Large intestine (tissue), 3 donors: Measurements from ENCODE around the gene CLCN2. TPM values are rescaled to one million over a fixed set of nuclear protein-coding genes. Genes with fewer than 3 reads are reported as not detected.

Experiments
- DNase-seq, 2 donors: peaks; one replicate each; pipeline versions ENCODE4 v3.0.0 to v3.0.0-alpha.2; 2013
- H3K27ac ChIP-seq: one replicate; pipeline ENCODE4 v1.5.1; 2013; ENCODE audit warnings: low read length
- H3K27me3 ChIP-seq: 2 replicates; pipeline ENCODE4 v1.6.1; 2013; ENCODE audit warnings: low read length; ENCODE audit not compliant: control insufficient read depth, insufficient read depth
- H3K36me3 ChIP-seq: 2 replicates; pipeline ENCODE4 v1.6.1; 2013; ENCODE audit warnings: low read length; ENCODE audit not compliant: control insufficient read depth, insufficient read depth
- H3K4me1 ChIP-seq: one replicate; pipeline ENCODE4 v1.6.1; 2013; ENCODE audit warnings: low read length; ENCODE audit not compliant: control insufficient read depth, insufficient read depth
- H3K4me3 ChIP-seq: one replicate; pipeline ENCODE4 v1.5.1; 2013; ENCODE audit warnings: low read length
- H3K9me3 ChIP-seq: one replicate; pipeline ENCODE4 v1.6.1; 2013; ENCODE audit warnings: mild to moderate bottlenecking, low read depth, low read length, moderate library complexity; ENCODE audit not compliant: control insufficient read depth
- WGBS: methylation state at CpG from one replicate; pipeline ENCODE4 v1.1.5; 2013; ENCODE audit warnings: low lambda C conversion rate; ENCODE audit not compliant: insufficient coverage; 5-methylcytosine and 5-hydroxymethylcytosine counted together
- polyA plus RNA-seq: library from polyadenylated mRNA; unstranded; fragments of 120-200 nt; gene quantifications from one replicate; pipeline ENCODE4 v1.2.1, GENCODE V29; 2013

Gene CLCN2
- polyA plus RNA-seq, 1 donor, result 27.5 TPM

DNA sequence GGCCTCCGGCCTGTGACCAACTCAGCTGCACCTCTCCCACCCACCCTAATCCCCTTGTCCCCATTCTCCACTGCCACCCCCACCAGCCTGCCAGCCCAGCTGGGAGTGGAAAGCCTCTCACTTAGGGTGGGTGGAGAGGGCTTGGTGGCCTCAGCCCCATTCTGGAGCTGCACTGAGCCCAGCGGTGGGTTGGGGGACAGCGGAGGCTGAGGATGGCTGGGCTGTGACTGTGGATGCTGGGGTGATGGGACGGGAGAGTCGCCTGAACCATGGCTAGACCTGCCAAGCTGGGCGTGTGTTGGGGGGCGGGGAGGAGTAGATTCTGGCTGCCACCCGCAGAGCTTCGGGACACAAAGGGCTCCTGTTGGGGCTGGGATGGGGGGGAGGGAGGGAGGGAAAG is 1.8 kb downstream of the CLCN2 start:
- H3K4me1 ChIP-seq, result peaks cover 24% of the 10 kb centered on the region
- peaks cover 44% of the 10 kb centered on the region for H3K36me3 ChIP-seq
- WGBS, result no CpG with 5 or more reads among the region's 9 CpGs
- DNase-seq, result no peak
- no peaks in the 10 kb centered on the region for H3K27me3 ChIP-seq
- no peak overlapping the region for H3K27ac ChIP-seq
- no peaks in the 10 kb centered on the region for H3K9me3 ChIP-seq
- no peak overlapping the region for H3K4me3 ChIP-seq

- Histone ChIP-seq H3K36me3 (peaks cover 44% of the 10 kb centered on the region), H3K9me3 (no peaks in the 10 kb centered on the region), H3K4me3 (no peak overlapping the region), H3K4me1 (peaks cover 22% of the 10 kb centered on the region), H3K27ac (no peak overlapping the region), H3K27me3 (no peaks in the 10 kb centered on the region)
- DNase-seq, result no peak
- WGBS, result no CpG with 5 or more reads among the region's 14 CpGs
Observed at GRCh38 chr3:184358921-184359350, 2.5 kb downstream of the CLCN2 start.

DNA sequence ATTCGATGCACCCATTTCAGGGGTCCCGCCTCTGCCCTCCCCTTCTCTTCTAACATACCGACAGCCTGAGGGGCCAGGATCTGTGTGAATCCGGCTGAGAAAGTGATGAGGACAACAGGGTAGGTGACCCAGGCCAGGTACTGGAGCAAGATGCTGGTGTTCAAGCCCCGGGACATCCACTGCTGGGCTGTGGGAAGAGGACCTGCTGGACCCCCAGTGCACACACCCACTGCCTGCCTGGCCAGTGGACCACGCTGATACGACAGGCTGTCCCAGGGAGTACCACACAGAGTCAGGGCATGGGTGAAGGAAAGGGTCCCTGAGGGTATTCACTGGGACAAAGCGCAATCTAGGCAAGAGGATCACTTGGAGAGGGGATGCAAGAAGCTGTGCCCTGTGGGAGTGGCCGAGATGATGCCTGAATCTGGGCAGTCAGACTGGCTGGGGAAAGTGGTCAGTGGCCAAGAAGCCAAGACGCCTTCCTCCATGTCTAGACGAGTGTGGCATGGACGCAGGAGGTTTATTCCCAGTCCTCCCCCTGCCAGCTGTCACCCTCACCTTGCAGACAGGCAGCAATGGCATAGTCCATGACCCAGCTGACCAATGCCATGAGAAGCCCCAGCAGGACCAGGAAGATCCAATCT is 3.2 kb downstream of the CLCN2 start:
- H3K36me3 ChIP-seq, result peaks cover 51% of the 10 kb centered on the region

GRCh38 chr3:184357248-184358123 is 3.9 kb downstream of the CLCN2 start:
- peaks cover 58% of the 10 kb centered on the region for H3K36me3 ChIP-seq

More for the DNA sequence above, 3.2 kb downstream of the CLCN2 start:
- peaks cover 26% of the 10 kb centered on the region for H3K4me1 ChIP-seq
- no peak for DNase-seq
- no peaks in the 10 kb centered on the region for H3K9me3 ChIP-seq
- 100% methylated on average over 1 of the region's 12 CpGs for WGBS
- no peaks in the 10 kb centered on the region for H3K27me3 ChIP-seq
- H3K27ac ChIP-seq, result no peak overlapping the region
- H3K4me3 ChIP-seq, result no peak overlapping the region

DNA sequence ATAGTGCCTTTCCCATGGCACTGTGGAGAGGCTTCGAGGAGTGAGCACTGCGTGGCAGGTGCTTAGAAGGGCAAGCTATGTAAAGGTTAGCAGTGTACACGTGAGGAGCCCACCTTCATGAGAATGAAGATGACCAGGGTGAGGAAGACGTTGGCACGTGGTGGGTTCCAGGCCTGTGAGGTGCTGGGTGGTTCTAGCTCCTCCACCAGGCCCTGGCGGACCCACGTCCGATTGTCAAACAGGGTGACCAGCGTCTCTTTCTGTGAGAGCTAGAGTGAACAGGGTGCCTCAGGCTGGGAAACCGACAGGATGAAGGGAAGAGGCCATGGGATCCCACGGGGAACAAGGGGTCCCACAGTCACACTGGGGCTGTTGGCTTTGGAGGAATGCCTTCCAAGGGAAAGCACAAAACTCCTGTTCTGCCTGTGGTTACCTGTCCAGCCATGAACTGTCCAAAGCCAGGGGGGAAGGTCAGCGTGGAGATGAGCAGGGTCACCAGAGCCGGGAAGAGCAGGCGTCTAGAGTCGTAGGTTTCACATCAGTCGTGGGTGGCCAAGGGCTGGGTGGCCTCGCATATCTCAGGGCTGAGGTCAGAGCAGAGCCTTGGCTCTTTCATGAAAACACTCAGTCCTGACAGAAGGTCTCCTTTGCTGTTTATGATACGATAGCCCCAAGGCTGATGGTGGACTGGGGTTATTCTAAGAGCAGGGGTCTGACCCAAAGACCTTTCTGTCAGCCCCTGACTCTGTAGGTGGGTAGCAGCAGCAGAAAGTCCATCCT is 6.0 kb downstream of the CLCN2 start:
- Histone ChIP-seq H3K27ac (no peak overlapping the region), H3K4me1 (peaks cover 41% of the 10 kb centered on the region), H3K4me3 (no peak overlapping the region), H3K9me3 (no peaks in the 10 kb centered on the region), H3K36me3 (peaks cover 66% of the 10 kb centered on the region), H3K27me3 (no peaks in the 10 kb centered on the region)
- DNase-seq, result no peak
- whole genome bisulfite sequencing, result no CpG with 5 or more reads among the region's 18 CpGs

More at GRCh38 chr3:184357248-184358123, 3.9 kb downstream of the CLCN2 start:
- no CpG with 5 or more reads among the region's 24 CpGs for WGBS
- Histone ChIP-seq H3K27me3 (no peaks in the 10 kb centered on the region), H3K9me3 (no peaks in the 10 kb centered on the region), H3K4me1 (peaks cover 33% of the 10 kb centered on the region), H3K4me3 (no peak overlapping the region), H3K27ac (no peak overlapping the region)
- DNase-seq, result no peak

GRCh38 chr3:184354754-184355153 is 6.7 kb downstream of the CLCN2 start:
- DNase-seq, result no peak
- peaks cover 68% of the 10 kb centered on the region for H3K36me3 ChIP-seq
- no peak overlapping the region for H3K4me3 ChIP-seq
- H3K27ac ChIP-seq, result no peak overlapping the region
- no CpG with 5 or more reads among the region's 8 CpGs for WGBS
- peaks cover 36% of the 10 kb centered on the region for H3K4me1 ChIP-seq
- no peaks in the 10 kb centered on the region for H3K9me3 ChIP-seq
- no peaks in the 10 kb centered on the region for H3K27me3 ChIP-seq

DNA sequence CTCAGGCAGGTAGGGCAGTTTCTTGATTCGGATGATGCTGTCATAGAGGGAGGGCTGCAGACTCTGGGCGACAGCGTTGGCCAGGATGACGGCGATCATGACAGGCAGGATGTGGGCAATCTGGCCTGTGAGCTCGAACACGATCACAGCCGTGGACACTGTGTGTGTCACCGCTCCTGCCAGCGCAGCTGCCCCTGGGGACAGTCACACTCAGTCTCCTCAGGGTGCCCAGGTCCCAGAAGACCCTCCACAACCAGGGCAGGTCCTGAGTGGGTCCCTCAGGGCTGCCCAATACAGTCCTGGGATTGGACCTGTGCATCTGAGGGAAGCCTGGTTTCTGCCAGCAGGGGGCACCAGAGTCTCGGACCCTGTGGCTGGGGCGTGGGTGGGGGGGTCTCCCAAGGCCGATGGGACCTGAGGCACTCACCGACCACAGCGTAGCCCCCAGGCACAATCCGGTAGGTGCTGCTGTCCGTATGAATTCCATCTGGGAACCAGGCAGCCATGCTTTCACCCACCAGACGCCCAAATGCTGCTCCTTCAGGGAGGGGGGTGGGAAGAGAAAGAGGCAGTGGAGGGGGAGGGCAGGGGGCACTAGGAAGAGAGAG is 7.2 kb downstream of the CLCN2 start:
- WGBS, result no CpG with 5 or more reads among the region's 18 CpGs
- H3K4me1 ChIP-seq, result peaks cover 31% of the 10 kb centered on the region
- H3K27me3 ChIP-seq, result no peaks in the 10 kb centered on the region
- no peak overlapping the region for H3K27ac ChIP-seq
- H3K9me3 ChIP-seq, result no peaks in the 10 kb centered on the region
- peaks cover 68% of the 10 kb centered on the region for H3K36me3 ChIP-seq
- no peak overlapping the region for H3K4me3 ChIP-seq
- DNase-seq, result no peak

DNA sequence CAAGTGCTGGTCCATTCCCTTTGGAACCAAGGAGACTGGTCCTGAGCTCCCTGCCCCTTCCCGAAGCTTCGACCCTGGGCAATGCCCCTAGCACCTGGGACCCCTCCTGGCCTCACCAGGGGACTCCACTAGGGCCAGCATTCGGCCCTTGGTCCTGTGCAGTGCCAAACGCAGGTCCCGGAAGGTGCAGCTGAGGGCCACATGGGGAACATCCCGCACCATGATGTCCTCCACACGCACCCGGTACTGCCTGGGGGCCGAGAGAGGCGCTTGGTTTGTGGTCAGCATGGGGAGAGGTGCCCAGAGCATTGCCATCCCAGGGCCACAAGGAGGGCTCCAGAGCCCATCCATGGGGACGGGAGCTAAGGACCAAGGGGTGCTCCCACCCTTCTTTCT is 7.9 kb downstream of the CLCN2 start:
- no CpG with 5 or more reads among the region's 11 CpGs for WGBS
- Histone ChIP-seq H3K27me3 (no peaks in the 10 kb centered on the region), H3K4me3 (no peak overlapping the region), H3K9me3 (no peaks in the 10 kb centered on the region), H3K27ac (no peak overlapping the region), H3K36me3 (peaks cover 63% of the 10 kb centered on the region), H3K4me1 (peaks cover 27% of the 10 kb centered on the region)
- no peak for DNase-seq

GRCh38 chr3:184352897-184353545 is 8.4 kb downstream of the CLCN2 start:
- Histone ChIP-seq H3K27ac (peak overlapping the region; percentile 86), H3K9me3 (no peaks in the 10 kb centered on the region), H3K4me3 (no peak overlapping the region), H3K27me3 (no peaks in the 10 kb centered on the region), H3K4me1 (peaks cover 27% of the 10 kb centered on the region), H3K36me3 (peaks cover 57% of the 10 kb centered on the region)
- no peak for DNase-seq
- WGBS, result no CpG with 5 or more reads among the region's 11 CpGs
